HG02938 (cell line): ENCODE data around the gene CYP4V2.
"Not testable (repeated sequence)": the region's sequence is repeated elsewhere in the genome, so short reads cannot be mapped to it uniquely, and the experiment has no call there.

Experiments
- ATAC-seq: cut with Tn5 transposase; IDR thresholded peaks from one replicate; pipeline ENCODE4 v1.9.1; 2021; ENCODE audit warnings: mild to moderate bottlenecking, moderate library complexity; ENCODE audit not compliant: unreplicated experiment

The CYP4V2 gene

GRCh38 chr4:186227744-186228513, 36.6 kb downstream of the CYP4V2 start:
- no peak for ATAC-seq

GRCh38 chr4:186228514-186228894, 37.1 kb downstream of the CYP4V2 start:
- ATAC-seq: no peak

- no peak for ATAC-seq
Observed at GRCh38 chr4:186234367-186234766, 43.0 kb downstream of the CYP4V2 start.

GRCh38 chr4:186236126-186236525, 44.8 kb downstream of the CYP4V2 start:
- no peak for ATAC-seq

GRCh38 chr4:186240452-186240847, 49.1 kb downstream of the CYP4V2 start:
- no peak for ATAC-seq

- no peak for ATAC-seq
Observed at GRCh38 chr4:186240848-186241491, 49.6 kb downstream of the CYP4V2 start.

- no peak for ATAC-seq
Observed at GRCh38 chr4:186241616-186242015, 50.2 kb downstream of the CYP4V2 start.

- not testable (repeated sequence) for ATAC-seq
Observed at GRCh38 chr4:186242031-186242430, 50.7 kb downstream of the CYP4V2 start.

GRCh38 chr4:186243331-186243730, 52.0 kb downstream of the CYP4V2 start:
- ATAC-seq: no peak

GRCh38 chr4:186244835-186245234, 53.5 kb downstream of the CYP4V2 start:
- no peak for ATAC-seq

- not testable (repeated sequence) for ATAC-seq
Observed at GRCh38 chr4:186247062-186247752, 55.8 kb downstream of the CYP4V2 start.

- no peak for ATAC-seq
Observed at GRCh38 chr4:186248643-186249042, 57.3 kb downstream of the CYP4V2 start.

GRCh38 chr4:186249785-186250754, 58.7 kb downstream of the CYP4V2 start:
- ATAC-seq: no peak

- ATAC-seq: no peak
Observed at GRCh38 chr4:186250760-186251159, 59.4 kb downstream of the CYP4V2 start.

GRCh38 chr4:186255122-186255521, 63.8 kb downstream of the CYP4V2 start:
- ATAC-seq: no peak

- ATAC-seq: no peak
Observed at GRCh38 chr4:186258216-186258811, 66.9 kb downstream of the CYP4V2 start.

GRCh38 chr4:186260117-186260503, 68.7 kb downstream of the CYP4V2 start:
- no peak for ATAC-seq
